Measurements from ENCODE around the gene ERC2.

DNA sequence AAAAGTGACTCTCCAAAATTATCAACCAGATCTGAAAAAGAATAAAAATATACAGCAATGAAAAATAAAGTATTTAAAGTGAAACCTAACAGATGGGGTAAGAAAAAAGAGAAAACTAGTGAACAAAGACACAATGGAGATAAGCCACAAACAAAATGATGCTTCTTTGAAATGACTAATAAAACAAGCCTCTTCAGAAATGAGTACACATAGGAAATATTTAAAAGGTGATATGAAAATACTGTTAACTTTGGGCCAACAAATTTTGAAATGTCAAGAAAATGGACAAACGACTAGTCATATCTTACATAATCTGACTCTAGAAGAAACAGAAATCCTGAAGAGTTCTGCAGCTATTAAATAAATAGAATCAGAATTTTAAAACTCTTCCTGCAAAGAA lies 164.2 kb downstream of the ERC2 start:
- TF ChIP-seq CSDC2 (CRISPR knock-in tag; IDR thresholded peaks at IDR 0.05) = no peak
- no peak for TF ChIP-seq RARB (CRISPR knock-in tag; IDR thresholded peaks at IDR 0.05)
- TF ChIP-seq, protein P1, sequence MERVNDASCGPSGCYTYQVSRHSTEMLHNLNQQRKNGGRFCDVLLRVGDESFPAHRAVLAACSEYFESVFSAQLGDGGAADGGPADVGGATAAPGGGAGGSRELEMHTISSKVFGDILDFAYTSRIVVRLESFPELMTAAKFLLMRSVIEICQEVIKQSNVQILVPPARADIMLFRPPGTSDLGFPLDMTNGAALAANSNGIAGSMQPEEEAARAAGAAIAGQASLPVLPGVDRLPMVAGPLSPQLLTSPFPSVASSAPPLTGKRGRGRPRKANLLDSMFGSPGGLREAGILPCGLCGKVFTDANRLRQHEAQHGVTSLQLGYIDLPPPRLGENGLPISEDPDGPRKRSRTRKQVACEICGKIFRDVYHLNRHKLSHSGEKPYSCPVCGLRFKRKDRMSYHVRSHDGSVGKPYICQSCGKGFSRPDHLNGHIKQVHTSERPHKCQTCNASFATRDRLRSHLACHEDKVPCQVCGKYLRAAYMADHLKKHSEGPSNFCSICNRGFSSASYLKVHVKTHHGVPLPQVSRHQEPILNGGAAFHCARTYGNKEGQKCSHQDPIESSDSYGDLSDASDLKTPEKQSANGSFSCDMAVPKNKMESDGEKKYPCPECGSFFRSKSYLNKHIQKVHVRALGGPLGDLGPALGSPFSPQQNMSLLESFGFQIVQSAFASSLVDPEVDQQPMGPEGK (CRISPR knock-in tag; IDR thresholded peaks at IDR 0.05; ENCODE audit: borderline replicate concordance) = no peak
- no peak for TF ChIP-seq ISL1 (CRISPR knock-in tag; IDR thresholded peaks at IDR 0.05)
- no peak for TF ChIP-seq ZC3H10 (CRISPR knock-in tag; IDR thresholded peaks at IDR 0.05)
- TF ChIP-seq, protein P2, sequence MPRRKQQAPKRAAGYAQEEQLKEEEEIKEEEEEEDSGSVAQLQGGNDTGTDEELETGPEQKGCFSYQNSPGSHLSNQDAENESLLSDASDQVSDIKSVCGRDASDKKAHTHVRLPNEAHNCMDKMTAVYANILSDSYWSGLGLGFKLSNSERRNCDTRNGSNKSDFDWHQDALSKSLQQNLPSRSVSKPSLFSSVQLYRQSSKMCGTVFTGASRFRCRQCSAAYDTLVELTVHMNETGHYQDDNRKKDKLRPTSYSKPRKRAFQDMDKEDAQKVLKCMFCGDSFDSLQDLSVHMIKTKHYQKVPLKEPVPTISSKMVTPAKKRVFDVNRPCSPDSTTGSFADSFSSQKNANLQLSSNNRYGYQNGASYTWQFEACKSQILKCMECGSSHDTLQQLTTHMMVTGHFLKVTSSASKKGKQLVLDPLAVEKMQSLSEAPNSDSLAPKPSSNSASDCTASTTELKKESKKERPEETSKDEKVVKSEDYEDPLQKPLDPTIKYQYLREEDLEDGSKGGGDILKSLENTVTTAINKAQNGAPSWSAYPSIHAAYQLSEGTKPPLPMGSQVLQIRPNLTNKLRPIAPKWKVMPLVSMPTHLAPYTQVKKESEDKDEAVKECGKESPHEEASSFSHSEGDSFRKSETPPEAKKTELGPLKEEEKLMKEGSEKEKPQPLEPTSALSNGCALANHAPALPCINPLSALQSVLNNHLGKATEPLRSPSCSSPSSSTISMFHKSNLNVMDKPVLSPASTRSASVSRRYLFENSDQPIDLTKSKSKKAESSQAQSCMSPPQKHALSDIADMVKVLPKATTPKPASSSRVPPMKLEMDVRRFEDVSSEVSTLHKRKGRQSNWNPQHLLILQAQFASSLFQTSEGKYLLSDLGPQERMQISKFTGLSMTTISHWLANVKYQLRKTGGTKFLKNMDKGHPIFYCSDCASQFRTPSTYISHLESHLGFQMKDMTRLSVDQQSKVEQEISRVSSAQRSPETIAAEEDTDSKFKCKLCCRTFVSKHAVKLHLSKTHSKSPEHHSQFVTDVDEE (CRISPR knock-in tag; IDR thresholded peaks at IDR 0.05) = no peak

Data from SK-N-SH treated with all-trans-retinoic acid at 6 μM for 48 hours (cell line).